ENCODE results near the gene BTNL2. TPM values are rescaled to one million over a fixed set of nuclear protein-coding genes. Genes with fewer than 3 reads are reported as not detected.

BTNL2 gene
- total RNA-seq, 1 experiment from 2014 or later: not detected

DNA sequence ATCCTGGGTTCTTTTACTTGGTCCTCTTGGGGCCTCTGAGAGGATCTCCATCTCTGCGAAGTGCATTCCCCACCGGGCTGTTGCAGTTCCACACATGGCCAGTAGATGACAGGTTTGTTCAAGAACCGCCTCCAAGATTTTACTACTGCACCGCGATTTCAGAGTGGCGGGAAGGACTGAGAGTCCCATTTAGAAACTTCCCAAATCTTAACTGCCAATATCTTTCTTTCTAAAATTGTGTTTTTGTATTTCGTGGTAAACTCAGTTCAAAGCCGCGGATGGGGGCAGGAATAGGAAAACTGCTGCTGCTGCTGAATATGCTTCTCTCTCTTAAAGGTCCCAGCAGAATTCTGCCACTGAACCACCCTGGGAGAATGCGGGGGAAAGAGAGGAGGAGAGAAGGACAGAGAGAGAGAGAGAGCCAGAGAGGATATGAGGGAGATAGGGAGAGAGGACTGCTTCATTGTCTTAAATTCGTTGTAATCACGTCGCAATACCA is 8.6 kb upstream of the BTNL2 start:
- Mint-ChIP-seq H3K36me3 (ENCODE audit: insufficient read depth, unreplicated experiment) (no peaks in the 10 kb centered on the region), H3K4me3 (ENCODE audit: unreplicated experiment) (no peak overlapping the region), H3K27me3 (ENCODE audit: insufficient read depth, unreplicated experiment) (peaks cover 87% of the 10 kb centered on the region), H3K27ac (ENCODE audit: low read depth, unreplicated experiment) (no peak overlapping the region), H3K4me1 (ENCODE audit: insufficient read depth, unreplicated experiment) (no peaks in the 10 kb centered on the region), H3K9me3 (ENCODE audit: unreplicated experiment) (no peaks in the 10 kb centered on the region)
- TF ChIP-seq, protein P1, sequence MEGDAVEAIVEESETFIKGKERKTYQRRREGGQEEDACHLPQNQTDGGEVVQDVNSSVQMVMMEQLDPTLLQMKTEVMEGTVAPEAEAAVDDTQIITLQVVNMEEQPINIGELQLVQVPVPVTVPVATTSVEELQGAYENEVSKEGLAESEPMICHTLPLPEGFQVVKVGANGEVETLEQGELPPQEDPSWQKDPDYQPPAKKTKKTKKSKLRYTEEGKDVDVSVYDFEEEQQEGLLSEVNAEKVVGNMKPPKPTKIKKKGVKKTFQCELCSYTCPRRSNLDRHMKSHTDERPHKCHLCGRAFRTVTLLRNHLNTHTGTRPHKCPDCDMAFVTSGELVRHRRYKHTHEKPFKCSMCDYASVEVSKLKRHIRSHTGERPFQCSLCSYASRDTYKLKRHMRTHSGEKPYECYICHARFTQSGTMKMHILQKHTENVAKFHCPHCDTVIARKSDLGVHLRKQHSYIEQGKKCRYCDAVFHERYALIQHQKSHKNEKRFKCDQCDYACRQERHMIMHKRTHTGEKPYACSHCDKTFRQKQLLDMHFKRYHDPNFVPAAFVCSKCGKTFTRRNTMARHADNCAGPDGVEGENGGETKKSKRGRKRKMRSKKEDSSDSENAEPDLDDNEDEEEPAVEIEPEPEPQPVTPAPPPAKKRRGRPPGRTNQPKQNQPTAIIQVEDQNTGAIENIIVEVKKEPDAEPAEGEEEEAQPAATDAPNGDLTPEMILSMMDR (IDR thresholded peaks at IDR 0.05; ENCODE audit: unreplicated experiment): peak; percentile 98
- no TSS peak for BruUV-seq (replicated peaks)
- intact Hi-C loops (cut with micrococcal nuclease): no loop called here
- DNase-seq (ENCODE audit: unreplicated experiment): peak; percentile 69
- CTCF ChIA-PET: interaction anchor here (0.9 to 4.2 kb wide), 8 partner anchors 9 to 453 kb away, joined by 3 to 50 read pairs (median 5); no protein-coding TSS in a partner anchor
- POLR2A ChIA-PET: no interaction called here

DNA sequence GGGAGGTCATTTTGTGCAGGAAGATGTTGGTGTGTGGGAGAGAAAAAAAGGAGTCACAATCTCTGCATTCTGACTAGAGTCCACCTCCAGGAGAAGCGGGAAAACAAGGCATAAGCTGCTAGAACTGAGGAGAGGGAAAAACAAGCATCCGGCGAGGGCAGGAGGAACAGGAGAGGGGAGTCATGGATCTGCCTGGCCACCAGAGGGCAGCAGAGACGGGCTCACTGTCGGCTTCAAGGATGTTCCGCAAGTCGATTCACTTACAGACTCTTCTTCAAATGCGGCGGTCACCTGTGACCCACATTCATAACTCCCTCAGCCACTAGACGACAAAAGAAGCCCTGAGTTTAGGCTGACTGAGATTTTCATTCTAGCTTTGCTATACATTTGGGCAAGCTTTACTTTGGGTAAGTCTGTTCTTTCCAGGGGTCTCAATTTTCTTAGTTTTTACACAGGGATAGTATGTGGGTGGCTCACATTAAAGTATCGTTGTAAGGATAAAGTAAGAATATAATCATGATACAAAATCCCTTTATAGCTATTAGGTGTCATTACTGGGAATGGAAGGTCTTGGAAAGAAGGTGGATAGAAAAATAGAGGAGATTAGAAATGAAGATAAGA is 6.6 kb upstream of the BTNL2 start:
- BruUV-seq (replicated peaks): no TSS peak
- H3K27me3 Mint-ChIP-seq (ENCODE audit: insufficient read depth, unreplicated experiment): peaks cover 80% of the 10 kb centered on the region
- intact Hi-C loops (cut with micrococcal nuclease): loop anchor here (1.0 kb wide), 5 partner anchors 168 to 455 kb away; no protein-coding TSS in a partner anchor
- no peak overlapping the region for H3K27ac Mint-ChIP-seq (ENCODE audit: low read depth, unreplicated experiment)
- H3K9me3 Mint-ChIP-seq (ENCODE audit: unreplicated experiment): no peaks in the 10 kb centered on the region
- peak; percentile 67 for DNase-seq (ENCODE audit: unreplicated experiment)
- no peaks in the 10 kb centered on the region for H3K4me1 Mint-ChIP-seq (ENCODE audit: insufficient read depth, unreplicated experiment)
- TF ChIP-seq, protein P1 (IDR thresholded peaks at IDR 0.05; ENCODE audit: unreplicated experiment): peak; percentile 91
- no peak overlapping the region for H3K4me3 Mint-ChIP-seq (ENCODE audit: unreplicated experiment)
- POLR2A ChIA-PET: interaction anchor here (0.6 kb wide), 1 partner anchor 538 kb away, joined by 4 read pairs; no protein-coding TSS in a partner anchor
- no peaks in the 10 kb centered on the region for H3K36me3 Mint-ChIP-seq (ENCODE audit: insufficient read depth, unreplicated experiment)
- CTCF ChIA-PET: interaction anchor here (0.6 to 4.2 kb wide), 48 partner anchors 8 to 458 kb away, joined by 3 to 50 read pairs (median 4); partner anchors contain the start of gene TAP2

DNA sequence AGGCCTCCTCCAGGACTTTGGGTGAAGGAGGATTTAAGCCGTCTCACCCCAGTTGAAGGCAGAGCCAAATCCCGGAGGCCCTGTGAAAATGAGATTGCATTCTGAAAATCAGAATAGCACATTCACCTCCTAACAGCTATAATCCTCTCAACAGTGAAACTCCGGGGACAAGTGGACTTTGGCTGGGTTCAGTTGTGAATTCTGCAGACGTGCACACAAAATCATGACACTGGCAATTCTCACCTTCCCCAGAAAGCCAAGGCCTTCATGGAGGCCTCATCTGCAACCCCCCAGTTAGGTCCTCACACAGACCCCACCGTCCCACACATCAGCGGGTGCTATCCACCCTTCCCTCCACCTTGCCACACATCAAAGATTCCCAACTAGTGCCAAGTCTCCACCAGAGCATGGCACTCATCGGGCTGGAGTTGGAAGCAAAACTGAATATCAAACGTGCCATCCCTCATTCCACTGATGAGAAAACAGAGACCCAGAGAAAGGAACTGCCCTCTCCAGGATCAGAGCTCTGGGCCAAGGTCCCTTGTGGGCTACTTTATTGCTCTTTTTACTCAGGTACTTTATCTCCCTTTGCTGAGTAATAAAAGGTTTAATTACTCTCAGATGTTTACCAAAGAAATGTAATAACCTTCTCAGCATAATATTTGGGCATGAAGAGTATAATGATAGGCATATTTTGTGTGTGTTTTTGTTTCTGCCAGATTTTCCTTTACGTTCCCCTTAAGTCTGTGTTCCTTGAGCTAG is 4.8 kb upstream of the BTNL2 start:
- DNase-seq (ENCODE audit: unreplicated experiment): no peak
- ChIA-PET CTCF (interaction anchor here (0.6 to 3.6 kb wide), 7 partner anchors 10 to 500 kb away, joined by 3 to 24 read pairs (median 3); no protein-coding TSS in a partner anchor), POLR2A (no interaction called here)
- H3K4me3 Mint-ChIP-seq (ENCODE audit: unreplicated experiment): no peak overlapping the region
- peaks cover 81% of the 10 kb centered on the region for H3K27me3 Mint-ChIP-seq (ENCODE audit: insufficient read depth, unreplicated experiment)
- H3K36me3 Mint-ChIP-seq (ENCODE audit: insufficient read depth, unreplicated experiment): no peaks in the 10 kb centered on the region
- no TSS peak for BruUV-seq (replicated peaks)
- H3K4me1 Mint-ChIP-seq (ENCODE audit: insufficient read depth, unreplicated experiment): no peaks in the 10 kb centered on the region
- no peaks in the 10 kb centered on the region for H3K9me3 Mint-ChIP-seq (ENCODE audit: unreplicated experiment)
- TF ChIP-seq, protein P1 (IDR thresholded peaks at IDR 0.05; ENCODE audit: unreplicated experiment): no peak
- H3K27ac Mint-ChIP-seq (ENCODE audit: low read depth, unreplicated experiment): no peak overlapping the region
- intact Hi-C loops (cut with micrococcal nuclease): no loop called here

DNA sequence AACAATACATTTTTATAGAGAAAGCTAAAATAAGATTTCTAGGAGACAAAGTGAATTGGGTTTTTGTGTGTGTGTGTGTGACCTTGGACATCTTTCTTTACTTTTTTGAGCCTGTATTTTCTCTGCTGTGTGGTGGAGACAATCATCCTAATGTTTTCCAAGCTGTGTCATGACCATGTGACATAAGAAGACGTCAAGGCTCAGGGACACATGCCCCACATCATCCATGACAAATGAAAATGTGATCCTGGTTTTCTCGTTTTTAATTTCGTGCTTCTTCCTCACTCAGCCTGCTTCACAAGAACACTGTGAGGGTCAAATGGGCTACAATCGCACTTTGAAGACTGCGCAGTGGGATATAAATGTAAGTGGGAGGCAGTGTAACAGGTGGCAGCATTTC is 3.9 kb upstream of the BTNL2 start:
- no peak for DNase-seq (ENCODE audit: unreplicated experiment)
- Mint-ChIP-seq H3K36me3 (ENCODE audit: insufficient read depth, unreplicated experiment) (no peaks in the 10 kb centered on the region), H3K4me3 (ENCODE audit: unreplicated experiment) (no peak overlapping the region), H3K27me3 (ENCODE audit: insufficient read depth, unreplicated experiment) (peaks cover 86% of the 10 kb centered on the region), H3K9me3 (ENCODE audit: unreplicated experiment) (no peaks in the 10 kb centered on the region), H3K27ac (ENCODE audit: low read depth, unreplicated experiment) (no peak overlapping the region), H3K4me1 (ENCODE audit: insufficient read depth, unreplicated experiment) (no peaks in the 10 kb centered on the region)
- no TSS peak for BruUV-seq (replicated peaks)
- intact Hi-C loops (cut with micrococcal nuclease): no loop called here
- TF ChIP-seq, protein P1 (IDR thresholded peaks at IDR 0.05; ENCODE audit: unreplicated experiment): no peak
- CTCF ChIA-PET: interaction anchor here (0.6 to 2.2 kb wide), 7 partner anchors 10 to 457 kb away, joined by 3 to 6 read pairs (median 3); no protein-coding TSS in a partner anchor
- POLR2A ChIA-PET: no interaction called here

Measured in MCF 10A (cell line).